Activated naive CD8-positive, alpha-beta T cell treated with anti-CD3 and anti-CD28 coated beads for 36 hours (primary cell): ENCODE results near the gene CCNDBP1. TPM values are rescaled to one million over a fixed set of nuclear protein-coding genes. Genes with fewer than 3 reads are reported as not detected.
"Not testable (repeated sequence)": the region's sequence is repeated elsewhere in the genome, so short reads cannot be mapped to it uniquely, and the experiment has no call there.

Experiments used
- DNase-seq: peaks from one replicate; pipeline ENCODE4 v3.0.0; 2021
- H3K27ac Mint-ChIP-seq: one replicate; pipeline ENCODE4 v1.8.0; 2022; ENCODE audit warnings: mild to moderate bottlenecking, moderate library complexity, mixed read lengths
- H3K27me3 Mint-ChIP-seq: one replicate; pipeline ENCODE4 v1.8.0; 2022; ENCODE audit warnings: mild to moderate bottlenecking, mixed read lengths
- H3K36me3 Mint-ChIP-seq: one replicate; pipeline ENCODE4 v1.8.0; 2021; ENCODE audit warnings: mild to moderate bottlenecking, mixed read lengths
- H3K4me1 Mint-ChIP-seq: one replicate; pipeline ENCODE4 v1.8.0; 2021; ENCODE audit warnings: mixed read lengths
- H3K4me3 Mint-ChIP-seq: one replicate; pipeline ENCODE4 v1.8.0; 2022; ENCODE audit warnings: mild to moderate bottlenecking, moderate library complexity, mixed read lengths
- H3K9me3 Mint-ChIP-seq: one replicate; pipeline ENCODE4 v1.8.0; 2022; ENCODE audit warnings: mixed read lengths
- total RNA-seq, 2 experiments: library from RNA; stranded (reverse); gene quantifications; one replicate each; pipeline ENCODE4 v1.2.3, GENCODE V29; 2021

CCNDBP1 gene
- total RNA-seq, 2 experiments from 2014 or later: 40.2 to 45.0 TPM

GRCh38 chr15:43219929-43220928, 35.0 kb downstream of the CCNDBP1 start:
- no peak overlapping the region for H3K27ac Mint-ChIP-seq
- H3K4me1 Mint-ChIP-seq: no peaks in the 10 kb centered on the region
- DNase-seq: no peak
- H3K9me3 Mint-ChIP-seq: no peaks in the 10 kb centered on the region
- H3K27me3 Mint-ChIP-seq: peaks cover 14% of the 10 kb centered on the region
- no peaks in the 10 kb centered on the region for H3K36me3 Mint-ChIP-seq
- H3K4me3 Mint-ChIP-seq: no peak overlapping the region

GRCh38 chr15:43220991-43221403, 35.8 kb downstream of the CCNDBP1 start, which contains the start of gene EPB42:
TSS of gene EPB42 (minus strand) at chr15:43221018. CDS start at chr15:43220825, 193 bp downstream.
- Mint-ChIP-seq H3K36me3 (no peaks in the 10 kb centered on the region), H3K27ac (no peak within 1 kb of the TSS), H3K9me3 (no peaks in the 10 kb centered on the region), H3K4me3 (no peak within 1 kb of the TSS), H3K27me3 (peaks cover 19% of the 10 kb centered on the region), H3K4me1 (peaks cover 5% of the 10 kb centered on the region)
- no peak for DNase-seq

GRCh38 chr15:43221422-43221821, 36.2 kb downstream of the CCNDBP1 start:
- no peak overlapping the region for H3K27ac Mint-ChIP-seq
- peaks cover 20% of the 10 kb centered on the region for H3K27me3 Mint-ChIP-seq
- peaks cover 6% of the 10 kb centered on the region for H3K4me1 Mint-ChIP-seq
- H3K36me3 Mint-ChIP-seq: no peaks in the 10 kb centered on the region
- no peak for DNase-seq
- no peaks in the 10 kb centered on the region for H3K9me3 Mint-ChIP-seq
- H3K4me3 Mint-ChIP-seq: no peak overlapping the region

- Mint-ChIP-seq H3K4me3 (peak overlapping the region; percentile 42), H3K36me3 (no peaks in the 10 kb centered on the region)
- peak; percentile 26 for DNase-seq
Observed at GRCh38 chr15:43225201-43225949, 40.2 kb downstream of the CCNDBP1 start.

GRCh38 chr15:43225950-43226255, 40.7 kb downstream of the CCNDBP1 start:
- peak overlapping the region; percentile 42 for H3K4me3 Mint-ChIP-seq
- not testable (repeated sequence) for H3K27ac Mint-ChIP-seq, H3K4me1 Mint-ChIP-seq, DNase-seq, H3K36me3 Mint-ChIP-seq, H3K9me3 Mint-ChIP-seq
- H3K27me3 Mint-ChIP-seq: peaks cover 16% of the 10 kb centered on the region

More at GRCh38 chr15:43225201-43225949, 40.2 kb downstream of the CCNDBP1 start:
- no peaks in the 10 kb centered on the region for H3K9me3 Mint-ChIP-seq
- H3K4me1 Mint-ChIP-seq: peaks cover 6% of the 10 kb centered on the region
- no peak overlapping the region for H3K27ac Mint-ChIP-seq
- peaks cover 16% of the 10 kb centered on the region for H3K27me3 Mint-ChIP-seq

GRCh38 chr15:43226436-43227305, 41.5 kb downstream of the CCNDBP1 start:
- Mint-ChIP-seq H3K27ac (no peak overlapping the region), H3K4me1 (peaks cover 6% of the 10 kb centered on the region), H3K36me3 (no peaks in the 10 kb centered on the region), H3K27me3 (peaks cover 16% of the 10 kb centered on the region), H3K4me3 (no peak overlapping the region), H3K9me3 (no peaks in the 10 kb centered on the region)
- no peak for DNase-seq

- no peak overlapping the region for H3K4me3 Mint-ChIP-seq
- H3K9me3 Mint-ChIP-seq: no peaks in the 10 kb centered on the region
- no peaks in the 10 kb centered on the region for H3K36me3 Mint-ChIP-seq
- peaks cover 6% of the 10 kb centered on the region for H3K4me1 Mint-ChIP-seq
- H3K27ac Mint-ChIP-seq: no peak overlapping the region
- peaks cover 6% of the 10 kb centered on the region for H3K27me3 Mint-ChIP-seq
- DNase-seq: no peak
Observed at GRCh38 chr15:43229977-43230376, 44.8 kb downstream of the CCNDBP1 start.

GRCh38 chr15:43230640-43231115, 45.5 kb downstream of the CCNDBP1 start:
- Mint-ChIP-seq H3K36me3 (no peaks in the 10 kb centered on the region), H3K27ac (no peak overlapping the region), H3K27me3 (peaks cover 4% of the 10 kb centered on the region), H3K4me3 (no peak overlapping the region), H3K9me3 (no peaks in the 10 kb centered on the region), H3K4me1 (peaks cover 4% of the 10 kb centered on the region)
- DNase-seq: no peak

- Mint-ChIP-seq H3K4me3 (no peak overlapping the region), H3K36me3 (no peaks in the 10 kb centered on the region), H3K27ac (no peak overlapping the region), H3K9me3 (no peaks in the 10 kb centered on the region), H3K27me3 (no peaks in the 10 kb centered on the region), H3K4me1 (no peaks in the 10 kb centered on the region)
- DNase-seq: no peak
Observed at GRCh38 chr15:43232289-43232874, 47.2 kb downstream of the CCNDBP1 start.

GRCh38 chr15:43235536-43235935, 50.3 kb downstream of the CCNDBP1 start:
- DNase-seq: no peak

GRCh38 chr15:43237842-43238470, 52.8 kb downstream of the CCNDBP1 start:
- DNase-seq: no peak
- no peaks in the 10 kb centered on the region for H3K36me3 Mint-ChIP-seq

More at GRCh38 chr15:43235536-43235935, 50.3 kb downstream of the CCNDBP1 start:
- H3K4me3 Mint-ChIP-seq: no peak overlapping the region
- H3K27me3 Mint-ChIP-seq: no peaks in the 10 kb centered on the region
- H3K36me3 Mint-ChIP-seq: no peaks in the 10 kb centered on the region
- peaks cover 16% of the 10 kb centered on the region for H3K4me1 Mint-ChIP-seq
- H3K27ac Mint-ChIP-seq: no peak overlapping the region
- H3K9me3 Mint-ChIP-seq: no peaks in the 10 kb centered on the region

GRCh38 chr15:43238671-43239131, 53.5 kb downstream of the CCNDBP1 start:
- Mint-ChIP-seq H3K4me1 (peaks cover 16% of the 10 kb centered on the region), H3K36me3 (no peaks in the 10 kb centered on the region), H3K27ac (no peak overlapping the region), H3K4me3 (no peak overlapping the region), H3K9me3 (no peaks in the 10 kb centered on the region), H3K27me3 (no peaks in the 10 kb centered on the region)
- DNase-seq: no peak

More at GRCh38 chr15:43237842-43238470, 52.8 kb downstream of the CCNDBP1 start:
- Mint-ChIP-seq H3K27me3 (no peaks in the 10 kb centered on the region), H3K4me3 (no peak overlapping the region), H3K4me1 (peaks cover 16% of the 10 kb centered on the region), H3K27ac (no peak overlapping the region), H3K9me3 (no peaks in the 10 kb centered on the region)

- peak overlapping the region; percentile 25 for H3K27ac Mint-ChIP-seq
- H3K4me1 Mint-ChIP-seq: peaks cover 16% of the 10 kb centered on the region
Observed at GRCh38 chr15:43239732-43240491, 54.7 kb downstream of the CCNDBP1 start.

More at GRCh38 chr15:43239732-43240491, 54.7 kb downstream of the CCNDBP1 start:
- no peaks in the 10 kb centered on the region for H3K36me3 Mint-ChIP-seq
- H3K27me3 Mint-ChIP-seq: peaks cover 3% of the 10 kb centered on the region
- DNase-seq: peak; percentile 11
- H3K9me3 Mint-ChIP-seq: no peaks in the 10 kb centered on the region
- no peak overlapping the region for H3K4me3 Mint-ChIP-seq
